ENCODE measurements around the gene MTA1. TPM values are rescaled to one million over a fixed set of nuclear protein-coding genes. Genes with fewer than 3 reads are reported as not detected.

The MTA1 gene
- total and polyA plus RNA-seq, 2 of the 8 experiments (the other 6 are each of a cell fraction or from before 2014, with no cell fraction given) = 73.9 to 221 TPM

DNA sequence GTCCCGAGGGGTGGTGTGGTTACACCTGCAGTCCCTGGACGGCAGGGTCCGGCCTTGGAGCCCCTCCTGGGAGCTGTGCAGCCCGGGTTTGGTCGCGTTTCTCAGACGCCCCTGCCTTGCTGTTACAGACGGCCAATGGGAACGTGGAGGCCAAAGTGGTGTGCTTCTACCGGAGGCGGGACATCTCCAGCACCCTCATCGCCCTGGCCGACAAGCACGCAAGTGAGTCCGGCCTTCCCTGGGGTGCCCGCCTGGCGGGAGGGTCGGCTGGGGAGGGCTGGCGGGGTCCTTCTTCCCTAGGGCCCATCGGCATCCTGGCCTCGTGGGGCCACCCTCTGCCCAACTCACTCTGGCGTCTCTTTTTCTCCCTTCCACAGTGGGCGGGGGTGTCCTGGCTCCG, 25.7 kb downstream of the MTA1 start:
- Histone ChIP-seq H2BK12ac (ENCODE audit: low read depth, low read length) (no peak overlapping the region), H2AK5ac (ENCODE audit: low read depth, low read length) (no peak overlapping the region), H3K79me2 (ENCODE audit: control insufficient read depth in 1 of 2, insufficient read depth in 2 of 2, low read length in 2 of 2) (peaks cover 0 to 10% of the 10 kb centered on the region in 2 experiments; a peak in 2 of 4 replicates), H3K56ac (replicated peaks; ENCODE audit: insufficient read length, low read depth, low read length) (no peak overlapping the region), H3K9me3 (ENCODE audit: insufficient read depth in 2 of 2, low read depth in 1 of 2, low read length in 1 of 2) (no peaks in the 10 kb centered on the region), H3K23me2 (ENCODE audit: low read depth, low read length) (no peaks in the 10 kb centered on the region), H4K20me1 (replicated peaks in 1 of 2; ENCODE audit: control insufficient read depth in 1 of 2, insufficient read depth in 2 of 2, low read length in 2 of 2) (peaks cover 16 to 22% of the 10 kb centered on the region in 2 experiments), H4K91ac (replicated peaks; ENCODE audit: insufficient read length, low read length) (no peak overlapping the region), H4K5ac (ENCODE audit: insufficient read length, low read depth, low read length) (no peak overlapping the region), H3K18ac (ENCODE audit: extremely low read depth, low read length) (no peak overlapping the region), H3K4me2 (ENCODE audit: insufficient read depth in 1 of 2, low read depth in 2 of 2, low read length in 2 of 2) (no peak overlapping the region), H3K4me1 (replicated peaks in 1 of 4; ENCODE audit: control insufficient read depth in 3 of 4, insufficient read depth in 4 of 4, low read length in 3 of 4) (no peaks in the 10 kb centered on the region), H2BK5ac (ENCODE audit: low read depth, low read length) (no peak overlapping the region), H2BK20ac (ENCODE audit: low read length) (no peak overlapping the region), H3K23ac (ENCODE audit: insufficient read length) (no peak overlapping the region), H3K4ac (replicated peaks; ENCODE audit: insufficient read length, low read depth, low read length) (no peak overlapping the region), H3K79me1 (ENCODE audit: low read depth, low read length) (peaks cover 16% of the 10 kb centered on the region), H3K4me3 (ENCODE audit: extremely low read depth in 1 of 4, insufficient read depth in 2 of 4, low read depth in 3 of 4, low read length in 4 of 4) (no peak overlapping the region), H2AFZ (ENCODE audit: low read length) (no peak overlapping the region), H3K14ac (ENCODE audit: insufficient read length) (no peak overlapping the region), H2BK120ac (replicated peaks; ENCODE audit: low read depth, low read length) (no peak overlapping the region), H3K27ac (ENCODE audit: low read depth, low read length) (no peak overlapping the region), H3K36me3 (ENCODE audit: control insufficient read depth in 2 of 4, insufficient read depth in 4 of 4, low read length in 3 of 4) (peaks cover 0 to 21% (median 11%) of the 10 kb centered on the region in 4 experiments; a peak in 6 of 8 replicates), H3K27me3 (replicated peaks in 1 of 4; ENCODE audit: control insufficient read depth in 3 of 4, extremely low read depth in 1 of 4, insufficient read depth in 3 of 4, low read length in 3 of 4) (no peaks in the 10 kb centered on the region), H3K9ac (replicated peaks in 1 of 4; ENCODE audit: extremely low read depth in 1 of 4, low read depth in 3 of 4, low read length in 3 of 4) (no peak overlapping the region), H4K8ac (ENCODE audit: extremely low read depth, insufficient read depth, low read length) (no peak overlapping the region; the same call in 1 of the 2 replicates), H2BK15ac (ENCODE audit: low read length) (no peak overlapping the region)
- DNase-seq (ENCODE audit: low read depth in 1 of 2, low spot score in 2 of 2) (no peak), FAIRE-seq (no peak)
- POLR2A ChIA-PET (ENCODE audit: partially characterized antibody) = interaction anchor here (1.7 kb wide), 1 partner anchor 27 kb away, joined by 3 read pairs; no protein-coding TSS in a partner anchor
- WGBS, 2 experiments (ENCODE audit: extremely low coverage in 1 of 2, insufficient coverage in 1 of 2, insufficient read length in 1 of 2, insufficient replicate concordance in 2 of 2, low coverage in 1 of 2, low lambda C conversion rate in 2 of 2, missing lambda C conversion rate in 1 of 2) = 92% methylated on average over 19 of the region's 24 CpGs; no CpG with 5 or more reads in 1 of the 2 experiments
- CTCF ChIA-PET (ENCODE audit: partially characterized antibody) = interaction anchor here (1.2 to 2.5 kb wide), 5 partner anchors 11 to 74 kb away, joined by 3 to 8 read pairs (median 4); no protein-coding TSS in a partner anchor
- TF ChIP-seq, protein P1, sequence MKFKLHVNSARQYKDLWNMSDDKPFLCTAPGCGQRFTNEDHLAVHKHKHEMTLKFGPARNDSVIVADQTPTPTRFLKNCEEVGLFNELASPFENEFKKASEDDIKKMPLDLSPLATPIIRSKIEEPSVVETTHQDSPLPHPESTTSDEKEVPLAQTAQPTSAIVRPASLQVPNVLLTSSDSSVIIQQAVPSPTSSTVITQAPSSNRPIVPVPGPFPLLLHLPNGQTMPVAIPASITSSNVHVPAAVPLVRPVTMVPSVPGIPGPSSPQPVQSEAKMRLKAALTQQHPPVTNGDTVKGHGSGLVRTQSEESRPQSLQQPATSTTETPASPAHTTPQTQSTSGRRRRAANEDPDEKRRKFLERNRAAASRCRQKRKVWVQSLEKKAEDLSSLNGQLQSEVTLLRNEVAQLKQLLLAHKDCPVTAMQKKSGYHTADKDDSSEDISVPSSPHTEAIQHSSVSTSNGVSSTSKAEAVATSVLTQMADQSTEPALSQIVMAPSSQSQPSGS (IDR thresholded peaks at IDR 0.05; ENCODE audit: low read length) = no peak
- no peak for TF ChIP-seq CTBP2 (IDR thresholded peaks at IDR 0.05; ENCODE audit: borderline replicate concordance, insufficient read depth, insufficient read length, low read length)

Measured in H1 (cell line).